ENCODE measurements around the gene GCK.

DNA sequence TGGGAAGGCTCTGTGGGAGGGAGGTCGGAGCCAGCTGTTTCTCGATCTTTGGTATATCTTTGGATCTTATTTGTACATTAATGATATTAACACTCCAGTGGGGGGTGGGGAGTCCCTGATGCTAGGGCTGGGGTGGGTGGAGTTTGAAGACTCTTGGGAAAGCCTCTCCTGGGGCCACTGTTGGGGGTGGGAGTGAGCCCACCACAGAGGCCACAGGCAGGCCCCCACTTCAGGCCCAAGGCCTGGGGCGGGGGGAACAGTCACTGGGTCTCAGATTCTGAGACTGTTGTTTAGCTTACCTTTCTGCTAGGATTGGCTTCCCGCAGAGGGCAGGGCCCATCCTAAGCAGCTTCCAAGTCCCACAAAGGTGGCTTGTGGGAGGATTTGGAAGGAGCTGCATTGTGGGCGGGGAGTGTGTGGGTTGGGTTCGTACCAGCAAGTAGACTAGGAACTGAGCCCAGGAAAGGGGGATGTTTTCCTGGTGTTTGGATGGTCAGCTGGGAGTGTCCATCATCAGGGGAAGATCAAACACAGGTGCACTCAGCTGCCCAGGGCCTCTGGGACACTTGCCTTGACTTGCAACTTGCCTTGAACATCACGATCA, 23.4 kb upstream of the GCK start:
- TF ChIP-seq, protein P1, sequence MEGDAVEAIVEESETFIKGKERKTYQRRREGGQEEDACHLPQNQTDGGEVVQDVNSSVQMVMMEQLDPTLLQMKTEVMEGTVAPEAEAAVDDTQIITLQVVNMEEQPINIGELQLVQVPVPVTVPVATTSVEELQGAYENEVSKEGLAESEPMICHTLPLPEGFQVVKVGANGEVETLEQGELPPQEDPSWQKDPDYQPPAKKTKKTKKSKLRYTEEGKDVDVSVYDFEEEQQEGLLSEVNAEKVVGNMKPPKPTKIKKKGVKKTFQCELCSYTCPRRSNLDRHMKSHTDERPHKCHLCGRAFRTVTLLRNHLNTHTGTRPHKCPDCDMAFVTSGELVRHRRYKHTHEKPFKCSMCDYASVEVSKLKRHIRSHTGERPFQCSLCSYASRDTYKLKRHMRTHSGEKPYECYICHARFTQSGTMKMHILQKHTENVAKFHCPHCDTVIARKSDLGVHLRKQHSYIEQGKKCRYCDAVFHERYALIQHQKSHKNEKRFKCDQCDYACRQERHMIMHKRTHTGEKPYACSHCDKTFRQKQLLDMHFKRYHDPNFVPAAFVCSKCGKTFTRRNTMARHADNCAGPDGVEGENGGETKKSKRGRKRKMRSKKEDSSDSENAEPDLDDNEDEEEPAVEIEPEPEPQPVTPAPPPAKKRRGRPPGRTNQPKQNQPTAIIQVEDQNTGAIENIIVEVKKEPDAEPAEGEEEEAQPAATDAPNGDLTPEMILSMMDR (conservative IDR thresholded peaks at IDR 0.05 in 1 of 2, IDR thresholded peaks at IDR 0.05 in 1 of 2; ENCODE audit: extremely low read depth in 1 of 2, insufficient read depth in 1 of 2, low read depth in 1 of 2, low read length in 2 of 2) = no peak
- TF ChIP-seq EZH2 (IDR thresholded peaks at IDR 0.05; ENCODE audit: borderline replicate concordance, low read length) = no peak

All from mammary epithelial cell (primary cell).